Sciatic nerve (tissue), 2 donors: ENCODE results near the gene CNGB1. TPM values are rescaled to one million over a fixed set of nuclear protein-coding genes. Genes with fewer than 3 reads are reported as not detected.
"Not testable (repeated sequence)": the region's sequence is repeated elsewhere in the genome, so short reads cannot be mapped to it uniquely, and the experiment has no call there.

Experiments
- ATAC-seq: fragments of 200-7000 bp; cut with Tn5 transposase; one replicate; pipeline ENCODE4 v1.9.1; 2020; ENCODE audit warnings: mild to moderate bottlenecking, moderate library complexity
- DNase-seq: peaks from one replicate; pipeline ENCODE4 v3.0.0-alpha.2; 2020; ENCODE audit warnings: low spot score
- intact Hi-C: fragments of 100-400 bp; cut with DNase I; formaldehyde crosslinking; loops from one replicate; pipeline ENCODE4 v1.14.2; 2022
- total RNA-seq: library from RNA; stranded (reverse); fragmentation: NEBNext Ultra II Directional; extraction: Animal tissue kit (Norgen Biotek cat#: 25700); gene quantifications from one replicate; pipeline ENCODE4 v1.2.1, GENCODE V29; 2021
- donor health status: DM: no; HTN: no; CAD: no.
- donor health status: DM: no; HTN: no; CAD: no.

CNGB1 gene
- total RNA-seq, 1 donor from 2014 or later, result not detected

- DNase-seq, result no peak
- intact Hi-C loops, result no loop called here
- ATAC-seq, result no peak
Measured at GRCh38 chr16:57944970-57945739, 25.8 kb downstream of the CNGB1 start.

- DNase-seq, ATAC-seq, intact Hi-C loops: not testable (repeated sequence)
Measured at GRCh38 chr16:57943381-57943780, 27.5 kb downstream of the CNGB1 start.

- DNase-seq, intact Hi-C loops, ATAC-seq: not testable (repeated sequence)
Measured at GRCh38 chr16:57941901-57942300, 29.0 kb downstream of the CNGB1 start.

- ATAC-seq (no peak), DNase-seq (no peak)
- intact Hi-C loops, result no loop called here
Measured at GRCh38 chr16:57941016-57941664, 29.8 kb downstream of the CNGB1 start.

- no peak for DNase-seq
- intact Hi-C loops, result no loop called here
- ATAC-seq, result no peak
Measured at GRCh38 chr16:57940382-57940966, 30.5 kb downstream of the CNGB1 start.

GRCh38 chr16:57939872-57940224, 31.1 kb downstream of the CNGB1 start:
- DNase-seq (no peak), ATAC-seq (no peak)
- intact Hi-C loops, result no loop called here

- ATAC-seq (peak; percentile 95), DNase-seq (peak; percentile 76)
- intact Hi-C loops, result no loop called here
Measured at GRCh38 chr16:57938936-57939871, 31.7 kb downstream of the CNGB1 start.

- intact Hi-C loops, result no loop called here
- DNase-seq, result no peak
- ATAC-seq, result no peak
Measured at GRCh38 chr16:57938484-57938883, 32.4 kb downstream of the CNGB1 start.

GRCh38 chr16:57937861-57938260, 33.1 kb downstream of the CNGB1 start:
- ATAC-seq (no peak), DNase-seq (no peak)
- intact Hi-C loops, result no loop called here

GRCh38 chr16:57935904-57936303, 35.0 kb downstream of the CNGB1 start:
- no peak for DNase-seq
- ATAC-seq, result no peak
- intact Hi-C loops, result no loop called here

- ATAC-seq, result no peak
- intact Hi-C loops, result no loop called here
- no peak for DNase-seq
Measured at GRCh38 chr16:57930533-57930932, 40.4 kb downstream of the CNGB1 start.

- no peak for DNase-seq
- no peak for ATAC-seq
- intact Hi-C loops, result no loop called here
Measured at GRCh38 chr16:57929250-57929649, 41.7 kb downstream of the CNGB1 start.

GRCh38 chr16:57926041-57926440, 44.9 kb downstream of the CNGB1 start:
- DNase-seq (no peak), ATAC-seq (no peak)
- intact Hi-C loops, result no loop called here

- DNase-seq (no peak), ATAC-seq (no peak)
- intact Hi-C loops, result no loop called here
Measured at GRCh38 chr16:57925310-57925709, 45.6 kb downstream of the CNGB1 start.

- DNase-seq, result no peak
- intact Hi-C loops, result no loop called here
- ATAC-seq, result no peak
Measured at GRCh38 chr16:57924514-57924913, 46.4 kb downstream of the CNGB1 start.

GRCh38 chr16:57923841-57924240, 47.1 kb downstream of the CNGB1 start:
- ATAC-seq (no peak), DNase-seq (no peak)
- intact Hi-C loops, result no loop called here

GRCh38 chr16:57923418-57923817, 47.5 kb downstream of the CNGB1 start:
- intact Hi-C loops, result no loop called here
- DNase-seq, result no peak
- no peak for ATAC-seq

GRCh38 chr16:57920880-57921229, 50.1 kb downstream of the CNGB1 start:
- DNase-seq (no peak), ATAC-seq (no peak)
- intact Hi-C loops, result no loop called here

- intact Hi-C loops, result no loop called here
- ATAC-seq (no peak), DNase-seq (no peak)
Measured at GRCh38 chr16:57920215-57920879, 50.6 kb downstream of the CNGB1 start.
